Kidney epithelial cell (primary cell): ENCODE measurements around the gene LLPH. TPM values are rescaled to one million over a fixed set of nuclear protein-coding genes. Genes with fewer than 3 reads are reported as not detected.

Experiments
- DNase-seq: peaks from one replicate; pipeline ENCODE4 v3.0.0-alpha.2; 2010; ENCODE audit warnings: low read depth
- H3K27me3 ChIP-seq: 2 replicates; pipeline ENCODE4 v1.6.0; 2011; ENCODE audit warnings: low read length; ENCODE audit not compliant: control insufficient read depth, insufficient read depth
- H3K36me3 ChIP-seq: 2 replicates; pipeline ENCODE4 v1.5.1; 2011; ENCODE audit warnings: low read length; ENCODE audit not compliant: control insufficient read depth, insufficient read depth
- H3K4me3 ChIP-seq: 2 replicates; pipeline ENCODE4 v1.5.1; 2011; ENCODE audit warnings: low read depth, mild to moderate bottlenecking, control low read depth, low read length
- CTCF ChIP-seq: IDR thresholded peaks from 2 replicates; pipeline ENCODE4 v1.5.1; 2011; ENCODE audit warnings: mild to moderate bottlenecking, moderate library complexity, low read length, control low read depth, inconsistent platforms; ENCODE audit not compliant: insufficient read depth, poor library complexity, severe bottlenecking
- total RNA-seq: library from RNA; depleted of rRNA; stranded (reverse); fragments of >200 nt; gene quantifications from 2 replicates; pipeline ENCODE4 v1.2.3, GENCODE V29; 2015

Gene LLPH
- total RNA-seq, 1 donor from 2014 or later: 23.6 TPM

- no peaks in the 10 kb centered on the region for H3K36me3 ChIP-seq
- H3K4me3 ChIP-seq: no peak overlapping the region
- TF ChIP-seq CTCF: no peak
- no peak for DNase-seq
- H3K27me3 ChIP-seq: no peaks in the 10 kb centered on the region
Observed at GRCh38 chr12:66085213-66085612, 45.3 kb downstream of the LLPH start.

- DNase-seq: no peak
- Histone ChIP-seq H3K4me3 (no peak overlapping the region), H3K27me3 (no peaks in the 10 kb centered on the region), H3K36me3 (no peaks in the 10 kb centered on the region)
- TF ChIP-seq CTCF: no peak
Observed at GRCh38 chr12:66083766-66084165, 46.8 kb downstream of the LLPH start.

- no peak for DNase-seq
- H3K4me3 ChIP-seq: no peak overlapping the region
- H3K27me3 ChIP-seq: no peaks in the 10 kb centered on the region
- TF ChIP-seq CTCF: no peak
- no peaks in the 10 kb centered on the region for H3K36me3 ChIP-seq
Observed at GRCh38 chr12:66082744-66083143, 47.8 kb downstream of the LLPH start.

- no peak for TF ChIP-seq CTCF
- no peak for DNase-seq
- H3K27me3 ChIP-seq: no peaks in the 10 kb centered on the region
- H3K4me3 ChIP-seq: no peak overlapping the region
- H3K36me3 ChIP-seq: no peaks in the 10 kb centered on the region
Observed at GRCh38 chr12:66080791-66081190, 49.8 kb downstream of the LLPH start.

- no peak for TF ChIP-seq CTCF
- DNase-seq: no peak
- Histone ChIP-seq H3K36me3 (no peaks in the 10 kb centered on the region), H3K4me3 (no peak overlapping the region), H3K27me3 (no peaks in the 10 kb centered on the region)
Observed at GRCh38 chr12:66077542-66077941, 53.0 kb downstream of the LLPH start.

- H3K27me3 ChIP-seq: no peaks in the 10 kb centered on the region
- no peak overlapping the region for H3K4me3 ChIP-seq
- H3K36me3 ChIP-seq: no peaks in the 10 kb centered on the region
- DNase-seq: no peak
- no peak for TF ChIP-seq CTCF
Observed at GRCh38 chr12:66074561-66074960, 56.0 kb downstream of the LLPH start.
